Fibroblast of the aortic adventitia (primary cell): ENCODE results near the gene CISD2. TPM values are rescaled to one million over a fixed set of nuclear protein-coding genes. Genes with fewer than 3 reads are reported as not detected.

Experiments
- small RNA-seq: library from RNA; depleted of rRNA; stranded (forward); fragments of <200 nt; gene quantifications from one replicate; pipeline ENCODE3, GENCODE V24; 2012
- total RNA-seq: library from RNA; depleted of rRNA; stranded (reverse); fragments of >200 nt; gene quantifications from 2 replicates; pipeline ENCODE4 v1.2.3, GENCODE V29; 2012; ENCODE audit warnings: low replicate concordance

Gene CISD2
- total RNA-seq, 1 donor: 52.9 TPM

Small RNAs within 50 kb of the gene (small RNA-seq; reads per million reads assigned to genes)
- gene RNU7-151P: not detected

Other genes starting within 250 kb of the CISD2 start
- gene MANBA, start 108.0 kb upstream of the CISD2 start, total RNA-seq: 32.1 and 74.3 TPM in 2 replicates
- gene UBE2D3, start 41.4 kb upstream of the CISD2 start, total RNA-seq: 247 and 487 TPM in 2 replicates
- gene SLC9B1, start 150.7 kb downstream of the CISD2 start, total RNA-seq: 1.2 and 2.0 TPM in 2 replicates
- gene SLC9B2, start 207.8 kb downstream of the CISD2 start, total RNA-seq: 10.4 and 31.2 TPM in 2 replicates
- gene BDH2, start 230.8 kb downstream of the CISD2 start, total RNA-seq: 31.2 and 38.7 TPM in 2 replicates